ENCODE measurements around the gene LMF1. TPM values are rescaled to one million over a fixed set of nuclear protein-coding genes. Genes with fewer than 3 reads are reported as not detected.
"Not testable (repeated sequence)": the region's sequence is repeated elsewhere in the genome, so short reads cannot be mapped to it uniquely, and the experiment has no call there.

LMF1 gene
- polyA plus RNA-seq, 6 donors from 2014 or later = 8.2 to 19.6 (median 13.2) TPM

DNA sequence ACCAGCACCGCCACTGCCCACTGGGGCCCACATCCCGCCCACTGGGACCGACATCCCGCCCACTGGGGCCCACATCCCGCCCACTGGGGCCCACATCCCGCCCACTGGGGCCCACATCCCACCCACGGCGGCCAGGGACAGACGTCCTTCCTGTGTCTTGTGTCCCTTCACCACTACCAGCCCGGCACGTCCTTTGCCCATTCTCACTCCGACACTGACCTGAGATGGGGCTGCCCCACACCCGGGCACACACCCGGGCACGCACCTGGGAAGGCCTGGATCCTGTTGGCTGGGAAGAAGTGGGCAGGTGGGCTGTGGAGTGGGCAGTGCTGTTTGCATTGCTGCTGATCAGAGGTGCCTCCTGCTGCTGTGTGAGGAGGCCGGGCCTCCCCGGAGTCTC, 141.9 kb downstream of the LMF1 start:
- no peaks in the 10 kb centered on the region for H3K36me3 Mint-ChIP-seq
- no peak for DNase-seq
- no peaks in the 10 kb centered on the region for H3K9me3 Mint-ChIP-seq
- peaks cover 0 to 17% (median 5%) of the 10 kb centered on the region in 3 donors for H3K27me3 Mint-ChIP-seq
- H3K4me1 Mint-ChIP-seq = no peaks in the 10 kb centered on the region
- H3K4me3 Mint-ChIP-seq = no peak overlapping the region
- no peak for ATAC-seq (ENCODE audit: low read depth in 2 of 2)
- no peak overlapping the region for H3K27ac Mint-ChIP-seq

DNA sequence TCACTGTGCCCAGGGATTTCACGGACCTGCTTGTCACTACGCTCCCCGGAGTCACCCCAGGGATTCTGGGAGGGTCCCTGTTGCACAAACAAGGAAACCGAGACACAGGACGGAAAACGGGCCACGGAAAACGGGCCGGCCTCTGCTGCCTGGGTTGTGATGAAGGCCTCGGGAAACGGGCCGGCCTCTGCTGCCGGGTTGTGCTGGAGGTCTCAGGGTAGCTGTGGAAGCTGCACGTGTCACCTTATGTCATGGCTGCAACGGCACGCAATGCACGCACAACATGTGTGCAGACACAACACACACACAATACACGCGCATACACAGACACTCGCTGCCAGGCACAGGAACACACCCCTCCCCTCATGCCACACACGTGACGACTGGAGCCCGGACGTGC, 143.3 kb downstream of the LMF1 start:
- H3K36me3 Mint-ChIP-seq = no peaks in the 10 kb centered on the region
- no peak for ATAC-seq (ENCODE audit: low read depth in 2 of 2)
- H3K27ac Mint-ChIP-seq = no peak overlapping the region
- DNase-seq = no peak
- no peak overlapping the region for H3K4me3 Mint-ChIP-seq
- H3K4me1 Mint-ChIP-seq = no peaks in the 10 kb centered on the region
- no peaks in the 10 kb centered on the region for H3K9me3 Mint-ChIP-seq
- H3K27me3 Mint-ChIP-seq = peaks cover 0 to 11% (median 5%) of the 10 kb centered on the region in 3 donors

DNA sequence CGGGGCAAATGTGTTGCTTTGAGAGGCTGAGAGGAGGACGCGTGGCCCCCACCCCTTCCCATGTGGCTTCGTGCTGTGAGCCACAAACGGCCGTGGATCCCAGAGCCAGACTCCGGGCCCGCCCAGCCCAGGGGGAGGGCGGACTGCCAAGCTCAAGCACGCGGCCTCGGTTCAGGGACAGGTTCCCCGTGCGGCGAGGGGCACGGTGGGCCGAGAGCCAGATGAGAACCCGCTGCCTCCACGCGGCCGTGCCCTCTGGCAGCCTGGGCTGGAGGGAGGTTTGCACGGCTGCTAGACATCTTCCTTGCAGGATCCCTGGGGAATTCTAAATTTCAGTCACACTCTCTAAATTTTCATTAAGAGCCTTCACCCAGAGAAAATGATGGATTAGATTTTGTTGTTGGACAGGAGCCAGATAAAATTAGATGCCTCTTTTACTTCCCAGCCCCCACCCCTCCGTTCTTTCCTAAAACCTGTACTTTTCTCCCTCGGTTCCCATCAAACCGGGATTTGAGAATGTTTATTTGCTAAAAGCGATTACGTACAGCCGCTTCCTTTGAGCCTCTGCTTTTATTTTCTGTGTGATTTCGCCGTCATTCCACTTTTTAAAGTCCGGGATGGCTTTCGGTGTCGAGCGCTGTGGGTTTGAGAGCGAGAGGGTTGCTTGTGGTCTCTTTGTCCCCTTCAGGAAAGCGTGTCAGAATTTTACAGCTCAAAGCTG, 145.3 kb downstream of the LMF1 start:
- Mint-ChIP-seq H3K36me3 (no peaks in the 10 kb centered on the region), H3K9me3 (peaks cover 0 to 4% (median 0%) of the 10 kb centered on the region in 7 donors), H3K27ac (no peak overlapping the region), H3K4me3 (no peak overlapping the region), H3K27me3 (peaks cover 0 to 16% (median 5%) of the 10 kb centered on the region in 3 donors), H3K4me1 (peaks cover 0 to 7% (median 0%) of the 10 kb centered on the region in 3 donors)
- ATAC-seq (ENCODE audit: low read depth in 2 of 2) (no peak), DNase-seq (no peak)

DNA sequence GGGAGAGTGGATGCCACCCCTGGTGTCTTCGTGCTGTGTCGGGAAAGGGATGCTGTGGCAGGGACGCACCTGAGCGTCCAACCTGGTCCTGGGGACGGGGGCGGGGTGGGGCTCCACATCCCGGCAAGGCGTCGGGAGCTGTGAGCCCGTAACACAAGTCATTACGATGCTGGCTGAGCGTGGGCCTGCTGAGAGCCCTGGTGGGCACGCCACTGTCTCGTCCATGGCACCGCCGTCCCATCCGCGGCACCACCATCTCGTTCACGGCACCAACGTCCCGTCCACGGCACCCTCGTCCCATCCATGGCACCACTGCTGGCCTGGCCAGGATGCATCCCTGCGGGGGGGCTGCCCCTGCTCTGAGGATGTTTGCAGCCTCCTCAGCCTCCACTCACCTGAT, 146.2 kb downstream of the LMF1 start:
- Mint-ChIP-seq H3K36me3 (no peaks in the 10 kb centered on the region), H3K27ac (no peak overlapping the region)
- no peak for ATAC-seq (ENCODE audit: low read depth in 2 of 2)

DNA sequence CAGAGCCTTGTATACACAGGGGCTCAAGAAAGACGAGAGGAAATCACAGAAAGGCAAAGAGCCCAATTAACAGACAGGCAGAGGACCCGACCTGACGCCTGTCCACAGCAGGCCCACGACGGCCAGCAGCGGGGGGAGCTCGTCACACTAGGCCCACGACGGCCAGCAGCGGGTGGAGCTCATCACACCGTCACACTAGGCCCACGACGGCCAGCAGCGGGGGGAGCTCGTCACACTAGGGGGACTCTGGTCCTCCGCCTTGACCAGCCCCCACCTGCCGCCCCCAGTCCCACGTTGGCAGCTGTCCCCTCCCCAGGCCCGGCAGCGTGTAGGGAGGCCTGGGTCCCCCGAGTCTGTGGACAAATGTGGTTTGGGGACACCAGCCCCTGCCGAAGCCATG, 146.6 kb downstream of the LMF1 start:
- no peaks in the 10 kb centered on the region for H3K36me3 Mint-ChIP-seq
- no peak overlapping the region for H3K4me3 Mint-ChIP-seq
- H3K27me3 Mint-ChIP-seq = peaks cover 0 to 11% (median 11%) of the 10 kb centered on the region in 3 donors
- H3K27ac Mint-ChIP-seq = no peak overlapping the region
- H3K4me1 Mint-ChIP-seq = peaks cover 7 to 20% (median 11%) of the 10 kb centered on the region in 3 donors
- H3K9me3 Mint-ChIP-seq = peaks cover 0 to 6% (median 4%) of the 10 kb centered on the region in 7 donors
- DNase-seq = no peak
- ATAC-seq (ENCODE audit: low read depth in 2 of 2) = no peak

More for the DNA sequence above, 146.2 kb downstream of the LMF1 start:
- DNase-seq = no peak
- Mint-ChIP-seq H3K4me3 (no peak overlapping the region), H3K9me3 (peaks cover 0 to 6% (median 3%) of the 10 kb centered on the region in 7 donors), H3K27me3 (peaks cover 0 to 11% (median 10%) of the 10 kb centered on the region in 3 donors), H3K4me1 (peaks cover 6 to 16% (median 7%) of the 10 kb centered on the region in 3 donors)

DNA sequence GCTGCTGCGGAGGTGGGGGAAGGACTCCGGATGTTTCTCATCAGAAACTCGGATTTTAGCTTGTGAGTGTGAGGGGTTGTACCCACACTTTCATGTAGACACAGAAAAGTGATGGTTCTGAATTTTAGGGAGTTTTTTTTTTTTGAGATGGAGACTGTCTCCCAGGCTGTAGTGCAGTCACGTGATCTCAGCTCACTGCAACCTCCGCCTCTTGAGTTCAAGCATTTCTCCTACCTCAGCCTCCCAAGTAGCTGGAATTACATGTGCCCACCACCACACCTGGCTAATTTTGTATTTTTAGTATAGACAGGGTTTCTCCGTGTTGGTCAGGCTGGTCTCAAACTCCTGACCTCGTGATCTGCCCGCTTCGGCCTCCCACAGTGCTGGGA, 147.9 kb downstream of the LMF1 start:
- Mint-ChIP-seq H3K36me3 (no peaks in the 10 kb centered on the region), H3K4me1 (peaks cover 7 to 23% (median 11%) of the 10 kb centered on the region in 3 donors), H3K9me3 (peaks cover 0 to 6% (median 4%) of the 10 kb centered on the region in 7 donors), H3K27ac (no peak overlapping the region), H3K27me3 (peaks cover 0 to 11% (median 11%) of the 10 kb centered on the region in 3 donors), H3K4me3 (no peak overlapping the region)
- DNase-seq (no peak), ATAC-seq (ENCODE audit: low read depth in 2 of 2) (no peak)

DNA sequence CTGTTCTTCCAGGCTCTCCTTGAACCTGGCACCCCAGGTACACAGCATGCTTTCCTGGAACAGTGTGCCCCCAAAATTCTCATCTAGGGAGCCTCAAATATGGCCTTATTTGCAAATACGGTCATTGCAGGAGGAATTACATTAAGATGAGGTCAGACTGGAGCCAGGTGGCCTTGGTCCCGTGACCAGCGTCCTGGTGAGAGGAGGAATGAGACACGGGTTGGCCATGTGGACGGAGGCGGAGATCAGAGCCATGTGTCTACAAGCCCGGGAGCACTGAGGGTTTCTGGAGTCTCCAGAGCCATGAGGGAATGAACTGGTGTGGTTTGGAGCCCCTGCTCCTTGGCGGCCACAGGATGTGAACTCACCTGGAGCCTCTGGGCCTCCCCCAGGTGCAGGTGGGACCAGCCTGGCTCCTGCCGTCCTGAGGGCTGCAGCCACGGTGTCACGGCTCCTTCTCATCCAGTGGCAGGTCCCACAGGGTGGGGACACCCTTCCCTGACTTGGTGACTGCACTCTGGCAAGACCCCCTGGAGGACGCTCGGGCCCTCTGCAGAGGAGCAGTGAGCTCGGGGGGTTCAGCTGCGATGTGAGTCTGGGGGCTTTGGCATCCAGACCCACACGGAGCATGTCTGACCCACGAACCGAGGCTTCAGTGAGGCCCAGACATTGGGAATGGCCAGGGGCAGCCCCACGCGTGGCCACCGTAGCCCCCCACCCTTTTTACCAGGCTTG, 148.4 kb downstream of the LMF1 start:
- peaks cover 0 to 6% (median 4%) of the 10 kb centered on the region in 7 donors for H3K9me3 Mint-ChIP-seq
- peaks cover 7 to 26% (median 11%) of the 10 kb centered on the region in 3 donors for H3K4me1 Mint-ChIP-seq
- no peak for ATAC-seq (ENCODE audit: low read depth in 2 of 2)
- H3K4me3 Mint-ChIP-seq = no peak overlapping the region
- peaks cover 0 to 11% (median 11%) of the 10 kb centered on the region in 3 donors for H3K27me3 Mint-ChIP-seq
- H3K36me3 Mint-ChIP-seq = no peaks in the 10 kb centered on the region
- no peak for DNase-seq
- no peak overlapping the region for H3K27ac Mint-ChIP-seq

DNA sequence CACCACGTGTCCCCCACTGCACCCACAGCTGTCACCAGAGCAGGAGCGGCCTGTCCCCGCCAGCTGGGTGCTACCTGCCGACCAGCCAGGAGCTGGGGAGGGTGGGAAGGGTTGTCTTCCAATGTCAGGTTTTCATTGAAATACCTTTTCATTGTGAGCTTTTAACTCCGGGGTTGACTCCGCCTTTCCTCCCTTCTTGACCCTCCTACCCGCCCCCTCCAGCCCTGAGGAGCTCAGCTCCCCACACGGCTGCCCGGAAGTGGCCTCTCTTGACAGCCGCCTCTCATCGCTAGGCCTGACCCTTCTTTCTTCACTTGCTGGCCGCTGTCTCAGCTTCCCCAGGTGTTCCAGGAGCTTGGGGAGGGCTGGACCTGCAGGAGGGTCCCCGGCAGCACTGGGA, 149.0 kb downstream of the LMF1 start:
- Mint-ChIP-seq H3K4me3 (no peak overlapping the region), H3K4me1 (peaks cover 7 to 26% (median 11%) of the 10 kb centered on the region in 3 donors), H3K9me3 (peaks cover 0 to 6% (median 4%) of the 10 kb centered on the region in 7 donors), H3K27me3 (peaks cover 0 to 11% (median 11%) of the 10 kb centered on the region in 3 donors), H3K36me3 (no peaks in the 10 kb centered on the region), H3K27ac (no peak overlapping the region)
- DNase-seq (no peak), ATAC-seq (ENCODE audit: low read depth in 2 of 2) (no peak)

DNA sequence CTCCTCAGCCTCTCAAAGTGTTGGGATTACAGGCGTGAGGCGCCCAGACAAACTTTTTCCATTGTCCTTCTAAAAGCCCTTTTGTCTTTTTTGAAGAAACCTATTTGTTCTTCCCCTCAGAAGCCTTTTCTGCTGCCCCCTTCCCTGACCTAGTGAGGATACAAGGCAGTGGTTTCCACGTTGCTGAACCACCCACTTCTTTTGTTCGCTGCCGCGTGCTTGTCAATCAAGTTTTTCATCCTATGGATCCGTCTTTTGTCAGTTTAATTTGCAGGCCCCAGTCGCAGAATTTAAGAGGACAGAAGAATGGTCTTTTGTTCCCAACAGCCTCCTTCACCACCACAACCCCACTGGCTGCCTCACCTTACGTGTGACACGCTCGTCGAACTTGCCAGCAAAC, 150.0 kb downstream of the LMF1 start:
- Mint-ChIP-seq H3K9me3 (peaks cover 0 to 6% (median 4%) of the 10 kb centered on the region in 7 donors), H3K27me3 (peaks cover 0 to 8% (median 7%) of the 10 kb centered on the region in 3 donors), H3K4me3 (peak overlapping the region in 2 of 8 donors; percentile 60 to 83), H3K36me3 (no peaks in the 10 kb centered on the region), H3K4me1 (peaks cover 7 to 26% (median 11%) of the 10 kb centered on the region in 3 donors), H3K27ac (no peak overlapping the region)
- DNase-seq = no peak
- no peak for ATAC-seq (ENCODE audit: low read depth in 2 of 2)

DNA sequence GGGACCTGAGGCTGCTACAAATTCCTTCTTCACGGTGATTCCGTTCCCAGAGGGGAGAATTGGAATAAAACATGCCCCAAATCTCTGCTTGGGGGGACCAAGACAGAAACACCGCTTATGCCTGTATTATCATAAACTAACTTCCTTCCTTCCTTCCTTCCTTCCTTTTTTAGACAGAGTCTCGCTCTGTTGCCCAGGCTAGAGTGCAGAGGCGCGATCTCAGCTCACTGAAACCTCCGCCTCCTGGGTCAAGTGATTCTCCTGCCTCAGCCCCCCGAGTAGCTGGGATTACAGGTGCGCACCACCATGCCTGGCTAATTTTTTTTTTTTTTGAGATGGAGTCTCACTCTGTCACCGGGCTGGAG, 150.8 kb downstream of the LMF1 start:
- H3K9me3 Mint-ChIP-seq, DNase-seq, H3K27me3 Mint-ChIP-seq, H3K36me3 Mint-ChIP-seq: not testable (repeated sequence)
- Mint-ChIP-seq H3K4me1 (peaks cover 7 to 26% (median 11%) of the 10 kb centered on the region in 3 donors), H3K27ac (peak overlapping the region in 2 of 6 donors; percentile 59 to 83), H3K4me3 (peak overlapping the region in 6 of 8 donors; percentile 5 to 83 (median 59))
- peak; percentile 51 to 52 for ATAC-seq (ENCODE audit: low read depth in 2 of 2)

DNA sequence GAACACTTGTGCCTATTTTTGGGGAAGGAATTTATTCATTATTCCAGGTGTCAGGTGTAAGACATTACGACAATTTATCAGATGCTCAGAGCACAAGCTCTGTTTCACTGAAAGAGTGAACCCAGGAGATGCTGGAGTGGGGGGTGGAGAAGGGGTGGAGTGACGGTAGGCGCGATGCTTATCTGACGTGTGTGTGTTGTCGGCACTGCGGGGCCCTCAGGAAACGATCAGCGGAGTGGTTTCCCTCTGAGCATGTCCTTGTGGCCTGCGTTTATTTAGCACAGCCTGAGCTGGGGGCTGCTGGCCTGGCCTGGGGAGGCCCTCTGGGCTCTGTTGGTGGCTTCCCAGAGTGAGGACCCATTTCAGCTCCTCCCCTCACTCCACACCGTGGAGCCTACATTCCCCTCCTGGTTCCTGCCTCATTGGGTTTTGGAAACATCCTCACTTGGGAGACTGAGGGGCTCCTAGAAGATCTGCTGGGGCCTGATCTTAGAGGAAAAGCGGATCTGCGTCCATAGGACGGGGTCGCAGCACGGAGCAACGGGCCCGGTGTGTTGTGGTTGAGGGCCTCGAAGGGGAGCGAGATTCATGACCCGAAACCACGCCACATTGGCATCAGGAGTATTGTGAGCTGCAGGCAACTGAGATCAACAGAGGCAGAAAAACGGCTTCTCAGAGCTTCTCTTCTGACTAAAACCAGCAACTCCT, 151.3 kb downstream of the LMF1 start:
- Mint-ChIP-seq H3K27me3 (peaks cover 0 to 6% (median 5%) of the 10 kb centered on the region in 3 donors), H3K36me3 (no peaks in the 10 kb centered on the region), H3K27ac (peak overlapping the region in 2 of 6 donors; percentile 40 to 83), H3K9me3 (peaks cover 0 to 6% (median 4%) of the 10 kb centered on the region in 7 donors), H3K4me1 (peaks cover 7 to 26% (median 11%) of the 10 kb centered on the region in 3 donors), H3K4me3 (peak overlapping the region in 7 of 8 donors; percentile 1 to 83 (median 50))
- no peak for DNase-seq
- ATAC-seq (ENCODE audit: low read depth in 2 of 2) = peak; percentile 77 to 83

DNA sequence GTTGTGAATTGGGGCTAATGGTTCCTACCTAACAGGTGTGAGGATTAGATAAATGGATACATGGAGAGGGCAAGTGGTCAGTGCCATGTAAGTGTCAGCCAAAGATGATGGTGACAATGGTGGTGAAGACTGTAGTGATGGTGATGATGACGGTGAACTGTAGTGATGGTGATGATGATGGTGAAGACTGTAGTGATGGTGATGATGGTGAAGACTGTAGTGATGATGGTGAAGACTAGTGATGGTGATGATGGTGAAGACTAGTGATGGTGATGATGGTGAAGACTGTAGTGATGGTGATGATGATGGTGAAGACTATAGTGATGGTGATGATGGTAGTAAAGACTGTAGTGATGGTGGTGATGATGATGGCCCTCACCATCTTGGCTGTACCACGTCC, 152.2 kb downstream of the LMF1 start:
- Mint-ChIP-seq H3K9me3 (peaks cover 0 to 6% (median 4%) of the 10 kb centered on the region in 7 donors), H3K4me3 (no peak overlapping the region), H3K4me1 (peaks cover 7 to 29% (median 11%) of the 10 kb centered on the region in 3 donors), H3K36me3 (no peaks in the 10 kb centered on the region), H3K27me3 (peaks cover 0 to 10% (median 6%) of the 10 kb centered on the region in 3 donors), H3K27ac (no peak overlapping the region)
- DNase-seq (no peak), ATAC-seq (ENCODE audit: low read depth in 2 of 2) (no peak)

DNA sequence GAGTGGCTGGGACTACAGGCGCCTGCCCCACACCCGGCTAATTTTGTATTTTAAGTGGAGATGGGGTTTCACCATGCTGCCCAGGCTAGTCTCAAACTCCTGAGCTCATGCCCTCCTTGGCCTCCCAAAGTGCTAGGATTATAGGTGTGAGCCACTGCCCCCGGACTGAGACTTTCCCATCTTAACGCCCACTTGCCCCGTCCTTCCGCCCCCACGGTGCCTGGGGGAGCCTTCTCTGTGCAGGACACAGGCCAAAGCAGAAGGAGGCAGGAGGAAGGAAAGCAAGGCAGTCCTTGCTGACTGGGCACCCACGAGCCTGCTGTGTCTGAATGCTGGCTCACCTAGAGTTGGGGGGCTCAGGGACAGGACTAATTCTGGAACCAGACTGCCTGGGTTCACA, 152.7 kb downstream of the LMF1 start:
- Mint-ChIP-seq H3K27me3 (peaks cover 2 to 12% (median 6%) of the 10 kb centered on the region in 3 donors), H3K27ac (no peak overlapping the region), H3K4me3 (peak overlapping the region in 3 of 8 donors; percentile 28 to 59 (median 42)), H3K9me3 (peaks cover 0 to 6% (median 4%) of the 10 kb centered on the region in 7 donors), H3K36me3 (no peaks in the 10 kb centered on the region), H3K4me1 (peaks cover 8 to 29% (median 12%) of the 10 kb centered on the region in 3 donors)
- ATAC-seq (ENCODE audit: low read depth in 2 of 2) (no peak), DNase-seq (no peak)
